ENCODE data around the gene B3GAT1.

Gene B3GAT1

GRCh38 chr11:134343646-134344045 lies 68.4 kb downstream of the B3GAT1 start:
- no peak overlapping the region for H3K27ac ChIP-seq
- TF ChIP-seq ZFX (IDR thresholded peaks at IDR 0.05; ENCODE audit: borderline replicate concordance) (no peak), CTCF (IDR thresholded peaks at IDR 0.05) (no peak)

- TF ChIP-seq CTCF (IDR thresholded peaks at IDR 0.05) = no peak
- no peak for TF ChIP-seq ZFX (IDR thresholded peaks at IDR 0.05; ENCODE audit: borderline replicate concordance)
- H3K27ac ChIP-seq = no peak overlapping the region
Observed at GRCh38 chr11:134342572-134343340, 69.3 kb downstream of the B3GAT1 start.

GRCh38 chr11:134341805-134342571 lies 70.1 kb downstream of the B3GAT1 start:
- TF ChIP-seq ZFX (IDR thresholded peaks at IDR 0.05; ENCODE audit: borderline replicate concordance) = no peak
- TF ChIP-seq CTCF (IDR thresholded peaks at IDR 0.05) = no peak
- no peak overlapping the region for H3K27ac ChIP-seq

- no peak overlapping the region for H3K27ac ChIP-seq
- no peak for TF ChIP-seq ZFX (IDR thresholded peaks at IDR 0.05; ENCODE audit: borderline replicate concordance)
- TF ChIP-seq CTCF (IDR thresholded peaks at IDR 0.05) = no peak
Observed at GRCh38 chr11:134340354-134340964, 71.6 kb downstream of the B3GAT1 start.

GRCh38 chr11:134339756-134340155 lies 72.3 kb downstream of the B3GAT1 start:
- H3K27ac ChIP-seq = no peak overlapping the region
- TF ChIP-seq ZFX (IDR thresholded peaks at IDR 0.05; ENCODE audit: borderline replicate concordance) = no peak
- no peak for TF ChIP-seq CTCF (IDR thresholded peaks at IDR 0.05)

- TF ChIP-seq ZFX (IDR thresholded peaks at IDR 0.05; ENCODE audit: borderline replicate concordance) = no peak
- no peak for TF ChIP-seq CTCF (IDR thresholded peaks at IDR 0.05)
- no peak overlapping the region for H3K27ac ChIP-seq
Observed at GRCh38 chr11:134338654-134339053, 73.4 kb downstream of the B3GAT1 start.
